ENCODE measurements around the gene SLC2A2.

GRCh38 chr3:171054231-171054630, 27.7 kb upstream of the SLC2A2 start:
- TF ChIP-seq, protein P1, sequence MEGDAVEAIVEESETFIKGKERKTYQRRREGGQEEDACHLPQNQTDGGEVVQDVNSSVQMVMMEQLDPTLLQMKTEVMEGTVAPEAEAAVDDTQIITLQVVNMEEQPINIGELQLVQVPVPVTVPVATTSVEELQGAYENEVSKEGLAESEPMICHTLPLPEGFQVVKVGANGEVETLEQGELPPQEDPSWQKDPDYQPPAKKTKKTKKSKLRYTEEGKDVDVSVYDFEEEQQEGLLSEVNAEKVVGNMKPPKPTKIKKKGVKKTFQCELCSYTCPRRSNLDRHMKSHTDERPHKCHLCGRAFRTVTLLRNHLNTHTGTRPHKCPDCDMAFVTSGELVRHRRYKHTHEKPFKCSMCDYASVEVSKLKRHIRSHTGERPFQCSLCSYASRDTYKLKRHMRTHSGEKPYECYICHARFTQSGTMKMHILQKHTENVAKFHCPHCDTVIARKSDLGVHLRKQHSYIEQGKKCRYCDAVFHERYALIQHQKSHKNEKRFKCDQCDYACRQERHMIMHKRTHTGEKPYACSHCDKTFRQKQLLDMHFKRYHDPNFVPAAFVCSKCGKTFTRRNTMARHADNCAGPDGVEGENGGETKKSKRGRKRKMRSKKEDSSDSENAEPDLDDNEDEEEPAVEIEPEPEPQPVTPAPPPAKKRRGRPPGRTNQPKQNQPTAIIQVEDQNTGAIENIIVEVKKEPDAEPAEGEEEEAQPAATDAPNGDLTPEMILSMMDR (IDR thresholded peaks at IDR 0.05) = no peak
- TF ChIP-seq POLR2A (IDR thresholded peaks at IDR 0.05) (no peak), POLR2AphosphoS5 (IDR thresholded peaks at IDR 0.05) (no peak), EP300 (IDR thresholded peaks at IDR 0.05) (no peak)
